ENCODE results near the gene CLTC.
"Not testable (repeated sequence)": the region's sequence is repeated elsewhere in the genome, so short reads cannot be mapped to it uniquely, and the experiment has no call there.

Gene CLTC

GRCh38 chr17:59649886-59650285, 30.2 kb downstream of the CLTC start:
- Mint-ChIP-seq H3K9me3 (peaks cover 3% of the 10 kb centered on the region), H3K27me3 (no peaks in the 10 kb centered on the region), H3K36me3 (peaks cover 64% of the 10 kb centered on the region), H3K4me1 (peaks cover 18% of the 10 kb centered on the region), H3K4me3 (no peak overlapping the region), H3K27ac (no peak overlapping the region)
- no peak for ATAC-seq

- Mint-ChIP-seq H3K4me3 (no peak overlapping the region), H3K27ac (no peak overlapping the region), H3K36me3 (peaks cover 67% of the 10 kb centered on the region), H3K4me1 (peaks cover 18% of the 10 kb centered on the region), H3K27me3 (no peaks in the 10 kb centered on the region), H3K9me3 (peaks cover 3% of the 10 kb centered on the region)
- no peak for ATAC-seq
These were observed 30.9 kb downstream of the CLTC start for GRCh38 chr17:59650642-59651041.

DNA sequence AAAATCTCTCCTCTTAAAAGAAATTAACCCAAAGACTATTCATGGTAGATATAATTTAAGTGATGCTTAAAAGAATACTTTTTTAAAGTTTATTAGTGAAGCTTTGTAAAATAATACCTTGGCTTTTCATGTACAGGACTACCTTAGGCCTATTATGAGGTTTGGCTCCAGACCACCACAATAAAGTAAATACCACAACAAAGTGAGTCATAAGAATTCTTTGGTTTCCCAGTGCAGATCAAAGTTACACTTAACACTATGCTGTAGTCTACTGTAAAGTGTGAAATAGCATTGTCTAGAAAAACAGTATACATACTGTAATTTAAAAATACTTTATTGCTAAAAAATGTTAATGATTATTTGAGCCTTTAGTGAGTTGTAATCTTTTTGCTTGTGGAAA, 31.7 kb downstream of the CLTC start:
- Mint-ChIP-seq H3K4me3 (no peak overlapping the region), H3K27ac (no peak overlapping the region), H3K36me3 (peaks cover 68% of the 10 kb centered on the region), H3K4me1 (peaks cover 17% of the 10 kb centered on the region), H3K9me3 (peaks cover 3% of the 10 kb centered on the region), H3K27me3 (no peaks in the 10 kb centered on the region)
- ATAC-seq: no peak

- no peak overlapping the region for H3K27ac Mint-ChIP-seq
- peaks cover 11% of the 10 kb centered on the region for H3K4me1 Mint-ChIP-seq
- no peak for ATAC-seq
- H3K36me3 Mint-ChIP-seq: peaks cover 60% of the 10 kb centered on the region
- no peaks in the 10 kb centered on the region for H3K27me3 Mint-ChIP-seq
- H3K9me3 Mint-ChIP-seq: peaks cover 3% of the 10 kb centered on the region
- H3K4me3 Mint-ChIP-seq: no peak overlapping the region
These were observed 32.4 kb downstream of the CLTC start for GRCh38 chr17:59652119-59652518.

DNA sequence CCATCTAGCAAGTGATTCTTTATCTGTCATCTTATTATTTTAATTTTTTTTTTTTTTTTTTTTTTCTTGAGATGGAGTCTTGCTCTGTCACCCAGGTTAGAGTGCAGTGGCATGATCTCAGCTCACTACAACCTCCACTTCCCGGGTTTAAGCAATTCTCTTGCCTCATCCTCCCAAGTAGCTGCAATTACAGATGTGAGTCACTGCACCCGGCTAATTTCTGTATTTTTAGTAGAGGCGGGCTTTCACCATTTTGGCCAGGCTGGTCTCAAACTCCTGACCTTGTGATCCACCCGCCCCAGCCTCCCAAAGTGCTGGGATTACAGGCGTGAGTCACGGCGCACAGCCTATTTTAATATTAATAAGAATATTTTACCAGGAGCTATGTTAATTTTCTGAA, 36.9 kb downstream of the CLTC start:
- H3K27ac Mint-ChIP-seq, ATAC-seq, H3K9me3 Mint-ChIP-seq, H3K4me1 Mint-ChIP-seq, H3K4me3 Mint-ChIP-seq, H3K27me3 Mint-ChIP-seq: not testable (repeated sequence)
- H3K36me3 Mint-ChIP-seq: peaks cover 53% of the 10 kb centered on the region

DNA sequence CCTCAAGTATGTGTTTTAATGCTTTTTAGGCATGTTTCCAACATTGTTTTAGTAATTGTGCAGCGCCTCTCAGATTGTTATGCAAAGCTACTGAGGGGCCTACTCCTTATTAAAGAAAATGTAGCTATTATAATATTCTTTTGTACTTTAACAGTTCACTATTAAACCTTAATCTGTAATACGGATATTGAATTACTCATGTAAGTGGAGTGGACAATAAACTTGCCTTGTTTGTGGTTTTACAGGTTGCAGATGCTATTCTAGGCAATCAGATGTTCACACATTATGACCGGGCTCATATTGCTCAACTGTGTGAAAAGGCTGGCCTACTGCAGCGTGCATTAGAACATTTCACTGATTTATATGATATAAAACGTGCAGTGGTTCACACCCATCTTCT, 46.5 kb downstream of the CLTC start:
- Mint-ChIP-seq H3K27ac (no peak overlapping the region), H3K4me1 (peaks cover 20% of the 10 kb centered on the region), H3K36me3 (peaks cover 26% of the 10 kb centered on the region), H3K9me3 (no peaks in the 10 kb centered on the region), H3K27me3 (no peaks in the 10 kb centered on the region), H3K4me3 (no peak overlapping the region)
- ATAC-seq: no peak

DNA sequence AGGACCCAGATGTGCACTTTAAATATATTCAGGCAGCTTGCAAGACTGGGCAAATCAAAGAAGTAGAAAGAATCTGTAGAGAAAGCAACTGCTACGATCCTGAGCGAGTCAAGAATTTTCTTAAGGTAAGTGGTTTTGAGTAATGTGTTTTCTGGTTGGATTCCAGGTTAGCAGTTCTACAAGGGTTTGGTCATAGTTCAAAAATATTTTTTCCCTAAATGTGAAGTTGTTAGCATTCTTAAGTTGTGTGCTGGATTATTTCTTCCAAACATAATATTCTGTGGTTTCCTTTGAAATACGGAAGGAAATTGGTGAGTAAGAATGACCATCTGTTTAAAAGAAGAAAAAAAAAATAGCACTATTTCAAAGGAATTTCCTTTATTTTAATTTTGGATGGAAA, 49.1 kb downstream of the CLTC start:
- H3K36me3 Mint-ChIP-seq: peaks cover 38% of the 10 kb centered on the region
- ATAC-seq: no peak
- no peaks in the 10 kb centered on the region for H3K27me3 Mint-ChIP-seq
- no peaks in the 10 kb centered on the region for H3K9me3 Mint-ChIP-seq
- H3K4me3 Mint-ChIP-seq: no peak overlapping the region
- peak overlapping the region; percentile 80 for H3K27ac Mint-ChIP-seq
- peaks cover 39% of the 10 kb centered on the region for H3K4me1 Mint-ChIP-seq

- H3K4me3 Mint-ChIP-seq: no peak overlapping the region
- no peak for ATAC-seq
- no peaks in the 10 kb centered on the region for H3K9me3 Mint-ChIP-seq
- peaks cover 33% of the 10 kb centered on the region for H3K36me3 Mint-ChIP-seq
- H3K4me1 Mint-ChIP-seq: peaks cover 45% of the 10 kb centered on the region
- no peaks in the 10 kb centered on the region for H3K27me3 Mint-ChIP-seq
- peak overlapping the region; percentile 80 for H3K27ac Mint-ChIP-seq
These were observed 49.7 kb downstream of the CLTC start for GRCh38 chr17:59669411-59669810.

- Mint-ChIP-seq H3K36me3 (peaks cover 28% of the 10 kb centered on the region), H3K9me3 (no peaks in the 10 kb centered on the region), H3K4me1 (peaks cover 50% of the 10 kb centered on the region), H3K4me3 (no peak overlapping the region), H3K27me3 (no peaks in the 10 kb centered on the region), H3K27ac (peak overlapping the region; percentile 80)
- ATAC-seq: no peak
These were observed 50.2 kb downstream of the CLTC start for GRCh38 chr17:59669944-59670343.

- peak overlapping the region; percentile 7 for H3K27ac Mint-ChIP-seq
- peaks cover 56% of the 10 kb centered on the region for H3K4me1 Mint-ChIP-seq
- no peak overlapping the region for H3K4me3 Mint-ChIP-seq
- no peak for ATAC-seq
- peaks cover 23% of the 10 kb centered on the region for H3K36me3 Mint-ChIP-seq
- no peaks in the 10 kb centered on the region for H3K27me3 Mint-ChIP-seq
- no peaks in the 10 kb centered on the region for H3K9me3 Mint-ChIP-seq
These were observed 51.7 kb downstream of the CLTC start for GRCh38 chr17:59671386-59671785.

DNA sequence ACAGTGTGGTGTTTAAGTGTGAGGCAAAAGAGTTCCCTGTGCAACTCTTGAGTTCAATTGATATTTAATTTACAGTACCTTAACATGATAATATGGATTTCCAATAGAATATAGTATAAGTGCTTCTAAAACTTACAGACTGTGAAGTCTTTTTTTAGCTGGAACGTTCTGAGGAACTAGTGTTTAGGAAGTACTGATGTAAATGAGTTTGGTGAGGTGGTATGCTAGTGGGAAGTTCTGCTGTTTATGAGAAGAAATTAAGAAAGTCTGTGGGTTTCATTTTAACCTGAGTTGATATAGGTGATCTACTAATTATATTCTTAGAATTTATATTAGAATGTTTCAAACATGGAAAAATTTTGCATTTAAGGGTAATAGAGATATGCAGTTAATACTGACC, 55.5 kb downstream of the CLTC start:
- no peak for ATAC-seq
- Mint-ChIP-seq H3K9me3 (no peaks in the 10 kb centered on the region), H3K4me1 (peaks cover 41% of the 10 kb centered on the region), H3K27ac (peak overlapping the region; percentile 69), H3K27me3 (no peaks in the 10 kb centered on the region), H3K36me3 (peaks cover 25% of the 10 kb centered on the region), H3K4me3 (no peak overlapping the region)

- no peaks in the 10 kb centered on the region for H3K9me3 Mint-ChIP-seq
- no peak overlapping the region for H3K27ac Mint-ChIP-seq
- no peak overlapping the region for H3K4me3 Mint-ChIP-seq
- H3K36me3 Mint-ChIP-seq: peaks cover 23% of the 10 kb centered on the region
- no peak for ATAC-seq
- peaks cover 31% of the 10 kb centered on the region for H3K4me1 Mint-ChIP-seq
- H3K27me3 Mint-ChIP-seq: no peaks in the 10 kb centered on the region
These were observed 57.0 kb downstream of the CLTC start for GRCh38 chr17:59676716-59677115.

DNA sequence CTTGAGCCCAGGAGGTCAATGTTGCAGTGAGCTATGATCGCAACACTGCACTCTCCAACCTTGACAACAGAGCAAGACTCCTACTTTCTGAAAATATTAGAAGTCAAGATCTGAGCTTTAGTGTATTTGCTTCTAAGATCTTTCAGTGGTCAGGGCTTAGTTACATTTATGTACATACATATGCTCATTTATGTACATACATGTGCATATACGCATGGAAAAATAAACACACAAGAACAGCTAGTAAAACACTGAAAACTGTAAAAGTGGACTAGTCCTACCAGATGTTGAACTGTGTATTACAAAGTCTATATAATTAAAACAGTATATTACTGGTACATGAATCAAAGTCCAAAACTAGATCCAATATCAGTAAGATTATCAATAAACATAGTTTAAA, 59.2 kb downstream of the CLTC start:
- Mint-ChIP-seq H3K36me3 (peaks cover 30% of the 10 kb centered on the region), H3K4me3 (no peak overlapping the region), H3K4me1 (peaks cover 16% of the 10 kb centered on the region), H3K27ac (no peak overlapping the region), H3K27me3 (no peaks in the 10 kb centered on the region), H3K9me3 (no peaks in the 10 kb centered on the region)
- ATAC-seq: no peak

GRCh38 chr17:59680314-59680713, 60.6 kb downstream of the CLTC start:
- peaks cover 2% of the 10 kb centered on the region for H3K4me1 Mint-ChIP-seq
- peaks cover 38% of the 10 kb centered on the region for H3K36me3 Mint-ChIP-seq
- no peak for ATAC-seq
- no peaks in the 10 kb centered on the region for H3K27me3 Mint-ChIP-seq
- H3K9me3 Mint-ChIP-seq: no peaks in the 10 kb centered on the region
- no peak overlapping the region for H3K27ac Mint-ChIP-seq
- H3K4me3 Mint-ChIP-seq: no peak overlapping the region

DNA sequence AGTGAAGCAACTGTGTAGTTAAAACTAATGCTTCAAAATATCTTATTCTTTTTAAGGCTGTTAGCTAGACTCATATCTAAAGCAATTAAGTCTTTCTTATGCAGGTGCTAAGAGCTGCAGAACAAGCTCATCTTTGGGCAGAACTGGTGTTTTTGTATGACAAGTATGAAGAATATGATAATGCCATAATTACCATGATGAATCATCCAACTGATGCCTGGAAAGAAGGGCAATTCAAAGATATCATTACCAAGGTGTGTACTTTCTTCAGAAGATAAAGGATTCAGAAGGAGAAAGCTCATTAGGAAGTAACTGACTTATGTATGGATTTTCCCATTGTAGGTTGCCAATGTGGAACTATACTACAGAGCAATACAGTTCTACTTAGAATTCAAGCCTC, 63.6 kb downstream of the CLTC start:
- H3K4me1 Mint-ChIP-seq: peaks cover 15% of the 10 kb centered on the region
- no peak overlapping the region for H3K4me3 Mint-ChIP-seq

DNA sequence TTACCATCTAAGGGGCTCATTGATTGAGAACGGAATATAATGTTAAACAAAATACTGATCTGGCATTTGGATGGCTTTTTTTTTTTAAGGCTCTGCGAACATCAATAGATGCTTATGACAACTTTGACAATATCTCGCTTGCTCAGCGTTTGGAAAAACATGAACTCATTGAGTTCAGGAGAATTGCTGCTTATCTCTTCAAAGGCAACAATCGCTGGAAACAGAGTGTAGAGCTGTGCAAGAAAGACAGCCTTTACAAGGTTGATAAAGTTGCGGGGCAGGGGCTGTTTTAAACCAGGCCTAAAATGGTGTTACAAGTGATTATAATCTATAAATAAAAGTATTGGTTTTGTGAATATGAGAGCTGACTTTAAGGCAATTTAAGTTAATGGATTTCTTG, 65.3 kb downstream of the CLTC start:
- ATAC-seq: no peak
- H3K27me3 Mint-ChIP-seq: no peaks in the 10 kb centered on the region
- peaks cover 60% of the 10 kb centered on the region for H3K36me3 Mint-ChIP-seq
- no peak overlapping the region for H3K27ac Mint-ChIP-seq
- H3K9me3 Mint-ChIP-seq: no peaks in the 10 kb centered on the region
- peaks cover 15% of the 10 kb centered on the region for H3K4me1 Mint-ChIP-seq
- H3K4me3 Mint-ChIP-seq: no peak overlapping the region

More for the DNA sequence above, 63.6 kb downstream of the CLTC start:
- Mint-ChIP-seq H3K27ac (no peak overlapping the region), H3K9me3 (no peaks in the 10 kb centered on the region), H3K27me3 (no peaks in the 10 kb centered on the region), H3K36me3 (peaks cover 51% of the 10 kb centered on the region)
- ATAC-seq: no peak

GRCh38 chr17:59688008-59688407, 68.3 kb downstream of the CLTC start:
- peaks cover 15% of the 10 kb centered on the region for H3K4me1 Mint-ChIP-seq
- H3K27ac Mint-ChIP-seq: peak overlapping the region; percentile 30
- no peak overlapping the region for H3K4me3 Mint-ChIP-seq
- no peaks in the 10 kb centered on the region for H3K27me3 Mint-ChIP-seq
- ATAC-seq: no peak
- peaks cover 63% of the 10 kb centered on the region for H3K36me3 Mint-ChIP-seq
- no peaks in the 10 kb centered on the region for H3K9me3 Mint-ChIP-seq

Data from stimulated activated memory B cell treated with anti-CD40 and anti-IgM and Interleukin-4, amounts not matched to agents 10 μg/mL and 1 μg/mL and 100 μg/mL, for 72 hours (primary cell).